ENCODE data around the gene SSBP4.

- TF ChIP-seq MAFK (IDR thresholded peaks at IDR 0.05; ENCODE audit: low read depth, low read length) (no peak), TAF1 (IDR thresholded peaks at IDR 0.05; ENCODE audit: low read depth, low read length) (0 out of 2 replicates have a peak, but pooled peaks have one; percentile 5), CTCF (IDR thresholded peaks at IDR 0.05; ENCODE audit: control extremely low read depth in 1 of 3, insufficient read depth in 1 of 3, low read depth in 1 of 3, low read length in 3 of 3) (no peak), EZH2 (IDR thresholded peaks at IDR 0.05; ENCODE audit: low read depth, low read length, severe bottlenecking) (peak; percentile 36), JUND (IDR thresholded peaks at IDR 0.05; ENCODE audit: low read length) (no peak), EP300 (IDR thresholded peaks at IDR 0.05; ENCODE audit: borderline replicate concordance in 1 of 2, low read depth in 2 of 2, low read length in 2 of 2) (no peak), ATF3 (IDR thresholded peaks at IDR 0.05; ENCODE audit: insufficient read depth, low read depth, low read length) (no peak)
- TF ChIP-seq, protein P1, sequence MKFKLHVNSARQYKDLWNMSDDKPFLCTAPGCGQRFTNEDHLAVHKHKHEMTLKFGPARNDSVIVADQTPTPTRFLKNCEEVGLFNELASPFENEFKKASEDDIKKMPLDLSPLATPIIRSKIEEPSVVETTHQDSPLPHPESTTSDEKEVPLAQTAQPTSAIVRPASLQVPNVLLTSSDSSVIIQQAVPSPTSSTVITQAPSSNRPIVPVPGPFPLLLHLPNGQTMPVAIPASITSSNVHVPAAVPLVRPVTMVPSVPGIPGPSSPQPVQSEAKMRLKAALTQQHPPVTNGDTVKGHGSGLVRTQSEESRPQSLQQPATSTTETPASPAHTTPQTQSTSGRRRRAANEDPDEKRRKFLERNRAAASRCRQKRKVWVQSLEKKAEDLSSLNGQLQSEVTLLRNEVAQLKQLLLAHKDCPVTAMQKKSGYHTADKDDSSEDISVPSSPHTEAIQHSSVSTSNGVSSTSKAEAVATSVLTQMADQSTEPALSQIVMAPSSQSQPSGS (IDR thresholded peaks at IDR 0.05; ENCODE audit: low read length): no peak
Measured at GRCh38 chr19:18419699-18420460, 682 bp downstream of the SSBP4 start.

All from H1 (cell line).